PC-9 (cell line): ENCODE data around the gene OBP2A.

Experiments
- EZH2 ChIP-seq: fragments of 200-600 bp; sonication (generic); IDR thresholded peaks from 2 replicates; pipeline ENCODE4 v1.8.0; 2017; ENCODE audit warnings: antibody characterized with exemption, low read depth
- TF ChIP-seq, protein P1 (sequence below): fragments of 200-600 bp; sonication (generic); conservative IDR thresholded peaks from 2 replicates; pipeline ENCODE4 v1.6.1; 2017; ENCODE audit warnings: mixed run types, antibody characterized with exemption, mild to moderate bottlenecking, moderate library complexity

DNA sequence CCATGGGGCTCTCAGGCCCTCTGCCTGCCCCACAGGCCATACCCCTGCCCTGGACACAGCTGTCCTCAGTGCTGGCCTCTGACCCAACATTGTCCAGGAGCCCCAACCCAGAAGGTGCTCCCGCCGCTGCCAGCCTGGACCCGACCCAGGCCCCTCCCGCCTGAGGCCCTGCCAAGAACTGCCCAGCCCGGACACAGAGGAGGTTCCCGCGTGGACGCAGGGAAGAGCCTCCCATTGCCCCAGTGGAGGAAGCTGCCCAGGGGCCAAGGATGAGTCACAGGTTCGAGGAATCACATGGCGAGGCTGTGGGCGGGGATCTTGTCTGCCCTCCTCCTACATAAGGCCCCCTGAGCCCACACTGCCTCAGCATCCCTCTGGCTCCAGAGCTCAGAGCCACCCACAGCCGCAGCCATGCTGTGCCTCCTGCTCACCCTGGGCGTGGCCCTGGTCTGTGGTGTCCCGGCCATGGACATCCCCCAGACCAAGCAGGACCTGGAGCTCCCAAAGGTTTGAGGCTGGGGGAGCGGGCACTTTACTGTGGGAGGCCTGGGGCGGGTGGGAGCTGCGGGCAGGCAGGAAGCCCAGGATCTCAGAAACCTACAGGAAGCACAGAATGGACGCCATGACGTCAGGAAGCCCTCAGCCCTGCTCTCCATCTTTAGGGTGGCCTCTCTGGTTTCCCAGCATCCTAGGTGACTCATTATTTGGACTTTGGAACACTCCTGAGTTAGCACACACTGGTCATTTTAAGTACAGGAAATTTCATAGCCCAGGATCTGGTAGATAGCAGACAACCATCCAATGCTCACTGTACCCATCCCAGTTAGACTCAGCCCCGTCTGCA is 15.7 kb downstream of the OBP2A start, which contains the start of gene PAEP:
- no peak for TF ChIP-seq EZH2
- TF ChIP-seq, protein P1, sequence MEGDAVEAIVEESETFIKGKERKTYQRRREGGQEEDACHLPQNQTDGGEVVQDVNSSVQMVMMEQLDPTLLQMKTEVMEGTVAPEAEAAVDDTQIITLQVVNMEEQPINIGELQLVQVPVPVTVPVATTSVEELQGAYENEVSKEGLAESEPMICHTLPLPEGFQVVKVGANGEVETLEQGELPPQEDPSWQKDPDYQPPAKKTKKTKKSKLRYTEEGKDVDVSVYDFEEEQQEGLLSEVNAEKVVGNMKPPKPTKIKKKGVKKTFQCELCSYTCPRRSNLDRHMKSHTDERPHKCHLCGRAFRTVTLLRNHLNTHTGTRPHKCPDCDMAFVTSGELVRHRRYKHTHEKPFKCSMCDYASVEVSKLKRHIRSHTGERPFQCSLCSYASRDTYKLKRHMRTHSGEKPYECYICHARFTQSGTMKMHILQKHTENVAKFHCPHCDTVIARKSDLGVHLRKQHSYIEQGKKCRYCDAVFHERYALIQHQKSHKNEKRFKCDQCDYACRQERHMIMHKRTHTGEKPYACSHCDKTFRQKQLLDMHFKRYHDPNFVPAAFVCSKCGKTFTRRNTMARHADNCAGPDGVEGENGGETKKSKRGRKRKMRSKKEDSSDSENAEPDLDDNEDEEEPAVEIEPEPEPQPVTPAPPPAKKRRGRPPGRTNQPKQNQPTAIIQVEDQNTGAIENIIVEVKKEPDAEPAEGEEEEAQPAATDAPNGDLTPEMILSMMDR: no peak
